COR-L47 (cell line): Measurements from ENCODE around the gene UNC5B.

Experiments
- DNase-seq: peaks from one replicate; lab custom pipeline; 2025; lab: John Stamatoyannopoulos, UW

Gene UNC5B

DNA sequence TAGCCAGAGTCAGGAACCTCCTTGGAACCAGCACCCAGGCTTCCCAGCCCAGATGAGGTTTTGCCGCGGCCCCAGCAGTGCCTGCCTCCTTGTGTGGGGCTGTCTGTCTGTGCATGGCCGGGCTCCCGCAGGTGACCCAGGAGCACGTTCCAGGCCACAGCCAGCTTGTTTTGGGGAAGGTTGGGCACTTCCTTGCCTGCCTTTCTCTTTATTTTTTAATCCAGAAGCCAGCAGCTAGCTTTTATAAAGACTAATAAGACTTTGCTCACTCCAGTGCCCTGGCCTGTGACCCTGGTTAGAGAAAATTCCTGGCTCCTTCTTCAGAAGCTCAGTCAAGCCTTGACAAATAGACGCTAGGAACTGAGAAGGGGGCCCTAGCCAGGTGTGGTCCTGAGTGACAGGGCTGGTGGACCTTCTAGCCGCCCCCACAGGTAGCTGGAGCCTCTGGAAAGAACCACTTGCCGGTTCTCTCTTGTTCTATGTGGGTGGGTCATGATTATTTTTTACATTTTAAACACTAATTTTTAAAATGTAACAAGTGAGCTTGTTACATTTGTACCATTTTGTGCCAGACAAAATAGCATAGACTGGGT, 107.5 kb downstream of the UNC5B start:
- DNase-seq, result no peak

DNA sequence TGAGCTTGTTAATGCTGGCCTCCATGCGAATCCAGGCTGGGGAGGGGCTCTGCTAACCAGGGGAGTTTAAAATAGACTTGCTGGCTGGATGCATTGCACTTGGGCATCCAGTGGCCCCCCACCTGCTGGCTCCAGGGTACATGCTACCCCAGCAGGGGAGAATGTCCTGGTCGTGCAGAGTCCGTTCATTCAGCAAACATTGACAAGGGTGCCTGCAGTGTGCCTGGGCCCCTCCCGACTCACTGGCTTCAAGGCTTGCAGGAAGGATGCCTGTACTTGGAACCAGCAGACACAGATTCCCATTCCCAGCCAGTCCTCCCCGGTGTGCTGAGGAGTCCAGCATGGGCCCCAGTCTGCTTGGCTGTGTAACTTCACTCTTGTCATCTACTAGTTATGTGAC, 108.2 kb downstream of the UNC5B start:
- DNase-seq, result no peak

DNA sequence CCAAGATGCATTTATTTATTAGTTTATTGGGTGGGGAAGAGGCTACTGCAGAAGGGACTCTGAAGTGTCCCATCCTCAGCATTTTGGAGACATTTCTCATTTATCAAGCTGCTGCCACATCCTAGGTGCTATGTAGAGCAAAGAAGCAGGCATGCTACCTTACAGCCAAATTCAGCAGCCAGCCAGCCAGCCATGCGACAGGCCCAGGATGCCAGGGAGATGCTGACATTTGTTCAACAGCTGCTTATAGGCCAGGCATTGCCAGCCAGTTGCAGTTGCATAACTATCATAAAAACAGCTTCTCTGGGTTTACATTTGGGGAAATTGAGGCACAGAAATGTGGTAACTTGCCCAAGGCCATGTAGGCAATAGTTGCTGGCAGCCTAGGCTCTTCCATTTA, 109.0 kb downstream of the UNC5B start:
- no peak for DNase-seq

DNA sequence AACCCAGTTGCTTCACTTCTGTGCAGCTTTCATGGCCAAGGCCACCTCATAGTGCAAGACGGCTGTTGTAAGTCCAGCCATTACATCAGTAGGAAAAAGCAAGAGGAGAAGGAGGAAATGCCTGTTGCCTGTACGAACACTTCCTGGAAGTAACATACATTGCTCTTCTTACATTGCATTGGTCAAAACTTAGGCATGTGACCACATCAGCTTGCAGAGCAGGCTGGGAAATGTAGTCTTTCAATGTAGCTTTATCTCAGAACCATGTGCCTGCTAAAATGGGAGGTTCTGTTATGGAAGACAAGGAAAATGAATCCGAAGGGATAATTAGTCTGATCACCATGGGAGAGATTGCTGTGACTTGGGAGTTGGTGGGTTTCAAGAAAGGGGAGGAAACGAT, 111.0 kb downstream of the UNC5B start:
- DNase-seq, result no peak

DNA sequence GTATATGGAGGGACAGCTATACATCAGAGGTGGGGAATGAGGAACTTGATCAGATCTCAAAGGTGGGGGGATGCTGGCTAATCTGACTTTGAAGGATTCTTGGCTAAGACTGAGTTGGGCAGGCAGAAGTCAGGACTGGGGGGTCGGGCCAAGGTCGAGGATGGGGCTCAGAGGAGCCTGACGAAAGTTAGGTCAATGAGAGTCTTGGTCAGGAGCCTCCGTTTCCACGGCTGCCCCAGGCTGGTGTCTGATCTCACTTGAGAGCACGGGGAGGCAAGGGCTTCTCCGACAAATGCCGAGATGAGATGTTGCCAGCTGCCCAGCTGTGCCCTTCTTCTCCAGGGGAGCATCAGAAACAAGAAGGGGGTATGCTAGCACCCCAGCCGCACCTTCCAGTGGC, 112.4 kb downstream of the UNC5B start:
- DNase-seq, result no peak

DNA sequence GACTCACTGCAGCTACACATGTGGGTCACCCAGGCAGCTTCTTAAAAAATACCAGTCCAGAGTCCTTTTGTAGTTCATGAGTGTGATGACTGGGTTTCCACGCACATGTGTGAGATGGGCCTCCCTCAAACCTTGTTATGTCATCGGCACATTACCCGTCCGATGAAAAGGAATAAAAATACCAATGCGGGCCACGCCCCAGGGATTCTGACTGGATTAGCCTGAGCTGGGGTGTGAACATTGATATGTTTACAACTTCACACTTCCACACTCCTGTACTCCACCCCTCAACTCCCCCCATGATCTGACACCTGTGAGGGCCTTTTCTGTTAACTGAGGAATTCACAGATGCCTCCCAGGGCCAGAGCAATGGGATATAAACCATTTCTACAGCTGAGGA, 112.9 kb downstream of the UNC5B start:
- DNase-seq, result no peak

DNA sequence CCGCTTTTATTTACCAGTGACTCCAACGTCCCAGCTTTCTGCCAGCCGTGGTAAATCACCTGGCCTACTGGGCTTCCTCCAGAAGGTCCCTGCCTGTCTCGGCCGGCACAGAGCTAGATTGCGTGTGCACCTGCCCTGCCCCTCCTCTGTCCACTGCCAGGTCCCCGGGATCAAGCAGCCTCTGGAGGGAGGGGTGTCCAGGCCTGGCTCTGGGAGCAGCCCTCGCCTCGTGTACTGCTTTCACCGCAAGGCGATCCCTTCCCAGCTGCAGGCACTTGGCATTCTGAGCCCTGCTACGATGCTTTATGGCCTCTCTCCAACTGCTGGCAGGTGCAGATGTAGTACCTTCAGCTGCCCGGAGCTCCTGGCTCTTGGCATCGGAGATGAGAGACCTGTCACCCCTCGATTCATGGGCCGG, 114.1 kb downstream of the UNC5B start:
- peak; percentile 68 for DNase-seq

DNA sequence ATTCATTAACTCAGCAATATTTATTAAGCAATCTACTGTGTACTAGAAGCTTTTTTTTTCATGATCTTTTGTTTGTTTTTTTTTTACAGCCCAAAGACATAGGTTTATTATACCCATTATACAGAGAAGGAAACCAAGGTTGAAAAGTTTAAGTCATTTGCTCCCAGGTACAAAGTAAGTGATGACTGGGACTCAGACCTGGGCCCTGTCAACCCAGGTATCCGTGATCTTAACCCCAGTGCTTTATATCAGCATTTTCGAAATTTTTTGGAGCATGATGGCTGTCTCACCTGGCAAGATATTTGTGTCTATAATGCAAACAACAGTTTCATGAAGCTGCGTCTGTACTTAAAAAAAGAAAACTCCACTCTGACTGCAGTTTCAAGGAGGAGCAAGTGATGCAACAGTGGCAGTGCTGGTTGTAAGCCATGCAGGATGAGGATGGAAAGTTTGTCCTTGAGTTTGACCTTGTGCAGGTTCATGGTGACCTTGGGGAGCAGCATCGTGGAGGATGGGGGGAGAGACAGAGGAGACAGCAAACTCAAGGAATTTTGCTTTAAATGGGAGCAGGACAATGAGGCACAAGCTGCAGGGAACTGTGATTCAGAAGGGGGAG, 118.5 kb downstream of the UNC5B start:
- DNase-seq, result no peak

DNA sequence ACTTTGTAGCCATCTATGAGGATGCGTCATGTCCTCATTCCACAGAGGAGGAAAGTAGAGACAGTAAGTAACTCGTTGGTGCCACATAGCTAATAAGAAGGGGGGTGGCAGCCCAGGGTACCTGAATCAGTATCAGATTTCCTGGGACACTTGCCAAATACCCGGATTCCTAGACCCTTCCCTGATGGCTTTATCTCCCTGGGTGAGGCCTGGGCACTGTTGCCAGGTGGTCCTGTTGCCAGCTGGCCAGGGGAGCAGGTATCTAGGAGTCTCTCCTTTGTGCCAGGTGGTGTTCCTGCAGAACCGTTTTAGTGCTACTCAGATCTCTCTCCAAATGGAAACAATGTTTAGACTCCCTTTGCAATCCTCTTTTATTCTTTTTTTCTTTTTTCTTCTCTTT, 119.4 kb downstream of the UNC5B start:
- DNase-seq, result peak; percentile 54

DNA sequence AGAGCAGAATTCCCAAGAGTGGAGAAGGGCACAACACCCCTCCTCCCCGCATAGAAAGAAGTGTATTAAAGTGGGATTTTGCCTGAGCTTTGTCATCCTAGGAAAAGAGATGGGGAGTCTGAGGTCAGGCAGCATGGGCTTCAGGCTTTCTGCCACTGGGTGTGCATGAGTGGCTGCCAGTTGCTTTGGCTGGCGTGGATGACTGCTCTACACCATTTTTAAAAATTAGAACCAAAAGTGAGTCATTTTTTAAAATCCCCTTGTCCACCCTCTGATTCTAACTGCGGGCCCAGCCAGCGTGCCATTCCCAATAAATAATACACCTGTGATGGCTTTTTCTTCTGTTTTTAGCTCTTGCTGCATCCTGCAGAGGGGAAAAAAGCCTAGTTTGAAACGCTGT, 120.1 kb downstream of the UNC5B start:
- no peak for DNase-seq

DNA sequence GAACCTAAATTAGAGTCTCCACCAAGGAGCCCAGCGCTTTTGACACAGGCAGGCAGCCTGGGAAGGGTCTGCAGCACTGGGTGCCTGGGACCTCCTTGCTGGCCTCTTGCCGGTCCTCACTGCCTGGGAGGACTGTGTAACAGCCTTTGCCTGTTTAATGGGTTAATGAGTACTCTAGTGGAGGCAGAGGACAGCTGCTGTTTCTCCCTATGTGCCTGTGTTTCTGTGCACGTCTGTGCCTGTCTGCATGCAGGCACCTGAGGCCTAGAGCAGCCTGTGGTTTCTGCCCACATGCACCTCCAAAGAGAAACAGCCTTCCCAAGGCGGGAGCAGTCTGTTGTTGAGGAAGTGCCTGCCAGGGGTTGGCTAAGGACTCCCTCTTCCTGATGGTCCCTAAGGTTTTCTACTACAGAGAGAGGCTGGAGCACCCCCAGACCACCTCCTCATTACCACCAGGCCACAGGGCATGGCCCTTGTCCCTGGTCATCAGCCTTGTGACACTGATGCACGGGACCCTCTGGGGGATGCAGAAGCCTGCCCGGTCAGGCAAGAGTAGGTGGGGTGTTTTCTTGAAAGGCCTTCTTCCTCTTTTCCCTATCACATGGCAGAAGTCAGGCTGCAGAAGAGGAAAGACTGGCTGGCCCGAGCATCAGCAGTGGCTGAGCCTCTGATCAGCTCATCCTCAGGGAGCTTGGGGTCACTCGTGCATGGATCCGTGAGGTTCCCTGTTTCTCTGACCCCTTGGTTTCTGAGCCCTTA, 120.9 kb downstream of the UNC5B start:
- DNase-seq, result no peak

DNA sequence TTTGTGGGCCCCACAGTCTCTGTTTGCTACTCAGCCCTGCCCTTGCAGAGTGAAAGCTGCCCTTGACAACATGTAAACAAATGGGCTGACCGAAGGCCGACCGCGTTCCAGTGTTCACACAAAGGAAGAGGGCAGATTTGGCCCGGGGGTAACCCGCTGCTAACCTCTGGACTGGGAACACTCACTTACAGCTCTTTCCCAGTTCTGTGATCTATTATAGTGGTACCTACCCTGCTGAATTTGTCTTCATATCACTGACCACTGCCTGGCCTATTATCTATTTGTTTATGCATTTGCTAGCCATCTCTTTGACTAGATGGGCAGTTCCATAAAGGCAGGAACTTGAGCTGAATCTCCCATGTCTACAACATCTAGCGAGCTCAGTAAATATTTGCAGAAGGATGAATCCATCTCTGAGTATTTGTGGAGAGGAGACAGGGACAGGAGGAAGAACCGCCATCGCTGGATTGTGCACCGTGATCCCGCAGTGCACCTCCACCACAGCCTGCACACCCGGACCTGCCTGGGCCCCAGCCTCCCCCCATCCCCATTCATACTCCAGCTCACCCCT, 121.9 kb downstream of the UNC5B start:
- no peak for DNase-seq

DNA sequence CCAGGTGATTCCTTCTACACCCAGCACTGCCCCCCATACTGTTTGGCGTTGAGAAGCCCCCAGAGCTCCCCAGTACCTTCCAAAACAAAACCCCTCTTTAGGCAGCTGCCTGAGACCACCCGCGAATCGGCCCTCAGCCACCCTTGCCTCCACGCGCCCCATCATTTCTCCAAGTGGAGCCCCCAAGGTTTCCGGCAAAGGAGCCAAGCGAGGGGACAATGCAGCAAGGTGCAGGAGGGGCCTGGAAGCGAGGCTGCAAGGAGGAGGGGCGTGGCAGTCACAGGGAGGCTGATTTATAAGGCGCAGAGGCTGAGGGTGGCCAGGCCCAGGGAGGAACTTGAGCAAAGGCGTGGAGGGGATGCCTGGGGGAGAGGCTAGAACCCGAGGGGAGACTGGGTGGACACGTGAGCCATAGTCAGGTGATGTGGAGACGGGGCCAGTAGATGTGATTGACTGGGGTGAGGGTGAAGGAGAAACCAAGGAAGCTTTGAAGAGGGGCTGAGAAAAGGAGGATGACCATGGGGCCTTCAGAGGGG, 122.9 kb downstream of the UNC5B start:
- DNase-seq, result no peak

DNA sequence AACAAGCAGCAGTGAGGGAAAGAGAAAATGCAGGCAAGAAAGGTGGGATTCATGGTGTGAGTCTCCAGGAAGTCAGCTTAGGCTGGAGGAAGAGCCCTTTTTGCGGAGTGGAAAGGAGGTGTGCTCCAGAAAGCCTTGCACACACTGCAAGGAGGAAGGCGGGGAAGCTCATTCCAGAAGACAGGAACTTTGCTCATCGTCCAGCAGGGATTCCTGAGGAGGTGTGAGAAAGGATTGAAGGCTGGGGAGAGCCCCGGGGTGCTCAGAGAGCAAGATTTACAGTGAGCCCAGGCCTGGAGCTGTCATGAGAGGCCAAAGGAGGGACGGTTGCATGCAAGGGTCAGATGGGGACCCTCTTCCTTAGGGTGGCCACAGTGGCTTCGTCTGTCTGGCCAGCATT, 124.3 kb downstream of the UNC5B start:
- DNase-seq, result no peak

DNA sequence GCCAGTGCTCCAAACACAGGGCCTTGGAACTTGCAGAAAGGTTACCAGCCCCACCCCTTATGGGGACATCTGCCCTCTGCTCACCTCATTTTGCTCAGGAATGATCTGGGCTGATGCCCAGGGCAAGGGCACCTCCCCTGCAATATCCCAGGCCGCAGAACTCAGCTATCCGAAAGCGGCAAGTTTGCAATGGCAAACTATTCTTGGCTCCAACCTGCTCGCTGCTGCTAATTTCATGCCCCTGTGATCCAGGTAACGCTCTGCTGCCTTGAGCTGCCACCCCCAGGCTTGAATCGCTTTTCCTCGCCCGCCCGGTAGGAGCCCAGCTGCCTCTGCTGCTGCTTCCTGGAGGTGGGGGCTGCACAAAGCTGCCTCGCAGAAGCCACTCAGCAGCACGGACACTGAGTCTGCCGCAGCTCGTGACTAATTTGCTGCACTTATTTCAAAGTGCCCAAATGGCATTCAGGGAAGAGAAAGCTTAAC, 124.9 kb downstream of the UNC5B start:
- DNase-seq, result no peak

DNA sequence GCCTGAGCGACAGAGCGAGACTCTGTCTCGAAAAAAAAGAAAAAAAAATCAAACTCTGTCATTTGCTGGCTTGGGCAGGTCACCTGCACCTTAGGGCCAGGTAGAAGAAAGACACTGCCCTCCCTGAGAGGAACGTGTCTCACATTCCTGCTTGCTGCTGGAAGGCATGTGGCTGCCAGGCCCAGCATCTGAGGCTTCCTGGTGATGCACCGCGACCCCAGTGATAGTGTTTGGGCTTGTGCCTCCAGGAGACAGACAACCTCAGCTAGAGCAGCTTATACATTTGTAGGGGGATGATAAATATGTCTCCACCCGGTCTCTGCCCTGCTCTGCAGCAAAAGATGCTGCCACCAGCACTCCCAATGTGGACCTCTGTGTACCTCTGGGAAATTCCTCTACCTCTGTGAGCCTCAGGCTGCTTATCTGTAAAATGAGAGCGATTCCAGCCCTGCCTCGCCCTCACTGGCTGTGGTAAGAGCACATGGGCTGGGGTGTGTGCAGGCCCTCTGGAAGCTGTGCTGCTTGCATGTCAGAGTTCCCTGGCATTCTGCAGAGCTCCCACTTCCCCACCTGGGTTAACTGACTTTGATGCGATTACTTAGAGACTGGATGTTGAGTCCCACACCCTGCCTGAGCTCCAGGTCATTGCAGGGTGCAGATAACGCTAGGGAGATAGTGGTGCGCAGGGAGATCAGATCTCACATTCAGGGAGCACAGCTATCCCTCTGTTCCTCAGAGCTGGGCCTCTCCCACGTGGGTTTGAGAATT, 126.5 kb downstream of the UNC5B start:
- no peak for DNase-seq

DNA sequence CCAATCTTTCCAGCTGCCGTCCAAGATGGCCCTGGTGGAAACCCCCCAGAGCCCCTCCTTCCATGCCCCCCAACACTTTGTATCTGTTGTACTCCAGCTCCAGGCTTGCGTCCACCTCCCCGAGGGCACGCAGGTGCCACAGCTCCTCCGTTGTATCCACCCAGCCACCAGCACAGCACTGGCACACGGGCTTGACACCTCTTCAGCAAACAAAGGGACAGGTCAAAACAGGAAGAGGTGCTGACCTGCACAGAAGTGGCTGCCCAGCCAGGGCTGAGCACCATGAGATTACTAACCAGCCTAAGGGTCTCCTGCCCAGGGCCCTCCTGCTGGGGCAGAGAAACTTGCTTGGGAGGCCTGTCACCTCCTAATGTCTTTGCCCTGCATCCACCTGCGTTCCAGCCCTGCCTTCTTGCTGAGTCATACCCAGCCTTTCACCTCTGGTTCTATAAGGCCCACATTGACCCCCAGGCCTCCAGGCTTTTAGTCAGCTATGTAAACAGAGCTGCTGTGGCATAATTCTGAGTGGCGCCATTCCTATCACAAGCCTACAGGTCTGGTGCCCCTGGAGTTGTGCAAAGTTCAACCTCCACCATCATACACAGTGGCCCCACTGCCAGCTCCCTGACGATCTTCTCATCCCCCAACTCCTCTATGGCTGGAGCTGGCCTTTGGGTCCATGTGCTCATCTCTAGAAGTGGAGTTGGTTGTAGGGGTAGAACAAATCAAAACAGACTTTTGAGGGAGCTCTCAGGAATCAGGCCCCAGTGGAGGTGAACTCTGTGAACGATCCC, 127.6 kb downstream of the UNC5B start:
- DNase-seq, result no peak

DNA sequence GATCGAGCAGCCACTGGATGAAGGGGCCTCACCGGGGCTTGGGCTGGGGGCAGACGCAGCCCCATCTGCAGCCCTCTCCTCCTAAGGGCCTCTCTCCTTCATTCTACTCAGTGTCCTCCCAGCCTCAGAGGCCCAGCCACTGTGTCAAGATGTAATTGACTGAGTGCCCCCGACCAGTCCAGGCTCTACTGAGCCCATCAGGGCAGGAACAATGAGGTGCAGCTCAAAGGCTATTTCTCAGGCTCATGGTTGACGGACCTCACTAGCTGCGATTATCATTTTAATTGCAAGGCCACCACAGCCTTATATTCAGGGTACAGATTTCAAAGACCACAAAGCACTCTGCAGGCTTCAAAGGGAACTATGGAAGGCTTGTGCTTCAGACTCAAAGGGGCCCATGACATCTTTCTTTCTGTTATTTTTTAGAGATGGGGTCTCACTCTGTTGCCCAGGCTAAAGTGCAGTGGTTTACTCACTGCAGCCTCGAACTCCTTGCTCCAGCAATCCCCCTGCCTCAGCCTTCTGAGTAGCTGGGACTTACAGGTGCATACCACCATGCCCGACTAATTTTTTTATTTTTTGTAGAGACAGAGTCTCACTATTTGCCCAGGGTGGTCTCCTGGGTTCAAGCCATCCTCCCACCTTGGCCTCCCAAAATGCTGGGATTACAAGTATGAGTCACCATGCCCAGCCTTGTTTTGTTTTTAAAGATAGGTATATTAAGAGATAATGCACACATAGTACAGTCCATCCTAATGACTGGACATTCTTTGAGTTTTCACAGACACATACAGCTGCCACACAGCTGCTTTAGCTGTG, 130.4 kb downstream of the UNC5B start:
- DNase-seq, result no peak

DNA sequence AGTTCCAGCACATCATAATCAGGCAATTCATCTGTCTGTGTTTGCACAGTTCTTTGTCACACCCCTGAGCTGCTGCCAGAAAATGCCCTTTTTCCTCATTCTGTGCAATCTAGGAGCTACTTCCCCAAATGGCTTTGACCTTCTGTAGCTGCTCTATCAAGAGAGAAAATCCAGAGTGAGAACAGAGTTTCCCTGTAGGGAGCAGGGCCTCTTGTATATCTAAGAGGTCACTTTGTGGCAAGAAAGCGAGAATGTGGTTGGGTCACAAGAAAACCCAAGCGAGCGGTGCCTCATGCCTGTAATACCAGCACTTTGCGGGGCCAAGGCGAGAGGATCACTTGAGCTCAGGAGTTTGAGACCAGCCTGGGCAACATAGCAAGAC, 131.0 kb downstream of the UNC5B start:
- no peak for DNase-seq

DNA sequence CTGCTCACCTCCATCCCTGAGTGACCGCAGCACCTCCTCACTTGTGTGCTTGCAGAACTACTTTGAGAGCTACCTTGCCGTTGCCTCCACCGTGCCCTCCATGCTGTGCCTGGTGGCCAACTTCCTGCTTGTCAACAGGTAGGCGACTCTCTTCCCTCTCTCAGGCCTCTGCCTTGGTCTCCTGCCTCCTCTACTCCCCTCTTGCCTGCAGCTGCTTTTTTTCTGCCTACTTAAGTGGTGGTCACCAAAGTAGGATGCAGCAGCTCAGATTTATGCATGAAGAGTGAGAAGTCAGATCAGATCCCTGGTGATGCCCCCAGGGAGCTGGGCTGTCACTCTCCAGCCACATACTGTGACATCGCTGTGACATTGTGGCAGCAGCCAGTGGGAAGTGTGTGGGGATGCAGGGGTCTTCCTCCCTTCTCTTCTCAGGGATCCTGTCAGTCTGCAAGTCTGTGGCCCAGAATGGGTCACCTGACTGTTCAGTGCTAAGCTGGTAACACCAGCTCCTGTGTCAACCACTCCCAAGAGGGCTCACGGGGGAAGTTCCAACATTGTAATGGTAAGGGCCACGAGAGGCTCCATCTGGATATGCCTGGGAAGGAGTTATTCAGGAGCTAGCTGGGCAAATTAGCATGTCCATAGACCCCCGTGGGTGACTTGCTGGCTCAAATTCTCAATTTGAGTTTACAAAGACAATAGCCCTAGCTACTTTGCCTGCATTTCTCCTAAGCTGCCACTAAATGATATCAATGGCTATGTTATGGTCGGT, 132.0 kb downstream of the UNC5B start:
- no peak for DNase-seq
